GM04504 (cell line): ENCODE results near the gene RUNX1.

Source experiments
- DNase-seq: peaks from one replicate; pipeline ENCODE4 v3.0.0-alpha.2; 2012; ENCODE audit warnings: low read depth

Gene RUNX1

DNA sequence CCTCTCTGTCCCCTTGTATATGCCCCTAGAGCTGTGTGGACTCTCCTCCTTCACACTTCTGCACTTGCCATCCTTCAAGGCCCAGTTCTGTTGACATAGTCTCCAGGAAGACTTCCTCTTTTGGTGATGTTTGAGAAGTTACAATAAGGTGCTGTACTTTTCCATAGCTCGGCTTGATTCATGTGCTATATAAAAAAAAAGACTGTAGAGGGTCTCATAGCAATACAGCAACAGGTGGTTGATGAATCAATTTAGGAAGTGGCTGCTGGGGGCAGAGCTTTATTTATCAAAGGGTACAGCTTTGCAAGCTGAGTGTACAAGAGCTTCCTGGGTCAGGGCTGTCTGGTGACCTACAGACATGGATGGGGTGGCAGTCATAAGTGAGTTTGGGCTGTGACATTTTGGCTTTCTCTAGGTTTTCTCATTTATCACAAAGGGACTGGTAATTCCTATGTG, 102.7 kb downstream of the RUNX1 start:
- no peak for DNase-seq

DNA sequence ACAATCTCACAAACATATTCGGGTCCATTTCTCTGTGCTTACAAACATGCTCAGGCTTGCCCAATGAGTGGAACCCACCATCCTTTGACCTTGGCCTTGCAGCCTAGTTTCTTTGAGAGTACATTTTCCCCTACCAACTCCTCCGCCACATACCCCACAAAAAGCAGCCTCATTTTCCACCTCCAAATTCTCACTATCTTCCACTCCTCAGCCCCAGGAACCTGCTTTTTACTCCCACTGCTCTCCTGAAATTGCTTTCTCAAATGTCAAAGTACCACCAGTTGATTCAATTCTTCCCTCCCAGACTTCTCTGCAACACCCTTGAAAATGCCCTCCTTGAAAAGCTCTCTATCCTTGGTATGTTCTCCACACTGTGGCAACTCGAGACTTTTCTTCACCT, 103.8 kb downstream of the RUNX1 start:
- no peak for DNase-seq

DNA sequence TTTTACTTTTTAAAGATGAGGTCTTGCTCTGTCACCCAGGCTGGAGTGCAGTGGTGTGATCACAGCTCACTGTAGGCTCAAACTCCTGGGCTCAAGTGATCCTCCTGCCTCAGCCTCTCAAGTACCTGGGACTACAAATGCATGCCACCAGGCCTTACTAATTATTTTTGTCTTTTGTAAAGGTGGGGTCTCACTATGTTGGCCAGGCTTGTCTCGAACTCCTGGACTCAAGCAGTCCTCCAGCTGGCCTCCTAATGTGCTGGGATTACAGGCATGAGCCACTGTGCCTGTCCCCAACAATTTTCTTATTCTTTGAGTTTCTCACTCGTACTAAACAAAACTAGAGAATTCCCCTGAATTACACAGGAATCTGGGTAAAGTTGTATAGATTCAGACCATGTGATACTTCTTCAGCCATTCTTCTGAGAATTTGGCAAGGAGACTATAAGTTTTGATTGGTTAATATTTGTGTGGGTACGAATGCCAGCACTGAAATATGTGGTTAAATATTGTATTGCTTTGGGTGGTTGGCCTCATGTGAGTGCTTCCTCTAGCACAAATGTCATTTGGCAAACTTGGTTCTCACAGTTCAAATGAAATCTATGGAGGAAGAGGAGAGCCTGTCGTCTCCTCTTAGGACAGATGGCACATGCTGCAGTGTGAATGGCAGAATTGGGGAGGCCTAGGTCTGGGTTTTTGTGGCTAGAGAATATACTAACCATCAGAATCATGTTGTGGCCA, 104.9 kb downstream of the RUNX1 start:
- DNase-seq, result no peak

DNA sequence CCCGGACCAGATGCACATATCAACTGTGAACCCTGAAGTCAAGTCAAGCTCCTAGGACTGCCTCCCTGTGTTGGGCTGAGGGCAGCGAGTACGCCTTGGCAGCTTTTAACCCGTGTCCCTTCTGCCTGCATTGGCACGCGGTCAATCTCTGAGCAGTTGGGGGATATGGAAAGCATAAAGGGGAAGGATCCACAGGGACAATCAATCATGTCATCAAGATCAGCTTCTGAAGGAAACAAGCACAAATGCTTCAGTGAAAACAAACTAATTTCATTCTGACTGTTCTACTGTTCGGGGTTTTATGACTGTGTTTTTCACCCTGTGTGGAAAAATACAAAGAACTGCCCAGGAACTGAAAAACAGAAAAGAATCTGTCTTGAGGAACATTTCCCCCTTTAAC, 106.2 kb downstream of the RUNX1 start:
- DNase-seq, result no peak

DNA sequence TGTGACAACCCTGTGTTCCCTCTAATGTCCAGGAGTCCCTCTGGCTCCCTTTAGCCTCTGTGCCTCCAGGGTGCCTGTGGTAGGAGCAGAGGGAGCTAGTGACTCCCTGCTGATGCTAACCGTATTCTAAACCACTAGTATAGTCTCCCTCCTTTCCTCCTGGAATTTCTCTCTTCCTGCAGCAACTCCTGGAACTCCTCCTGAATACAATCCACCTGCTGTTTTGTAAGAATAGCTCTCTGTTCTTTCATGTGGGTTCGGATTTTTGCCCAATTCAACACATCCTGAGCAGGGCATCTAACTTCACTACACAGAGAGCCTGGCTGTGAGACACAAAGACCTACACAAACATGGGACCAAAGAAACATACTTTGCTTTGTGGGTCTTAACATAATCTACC, 107.9 kb downstream of the RUNX1 start:
- no peak for DNase-seq

DNA sequence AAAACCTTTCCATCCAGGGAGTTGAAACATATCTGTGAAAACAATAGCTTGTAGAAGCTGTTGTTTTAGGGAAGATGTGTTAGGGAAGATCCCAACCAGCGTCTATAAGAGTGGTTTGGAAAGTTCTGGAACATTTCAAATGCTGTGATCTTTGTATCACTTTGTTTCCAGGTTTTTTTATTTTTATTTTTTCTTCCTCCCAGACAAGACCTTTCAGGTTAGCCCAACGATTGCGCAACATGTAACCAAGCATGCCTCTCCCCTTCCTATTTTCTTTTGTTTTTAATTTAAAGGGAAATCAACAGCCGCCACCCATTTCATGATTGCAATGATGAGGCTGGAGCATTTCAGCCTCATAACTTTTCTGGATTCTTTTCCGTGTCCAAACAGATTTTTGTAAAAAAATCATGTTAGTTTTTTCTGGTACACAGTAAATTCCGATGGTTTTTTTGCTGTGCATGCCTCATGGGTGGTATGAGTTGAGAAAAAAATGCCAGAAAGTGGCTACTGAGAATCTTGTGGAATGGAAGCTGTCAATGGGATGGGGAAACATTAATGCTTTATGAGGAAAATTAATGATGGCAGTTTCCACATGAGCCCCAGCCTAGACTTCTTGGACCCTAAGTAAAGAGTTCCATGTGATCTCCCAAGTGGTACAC, 109.3 kb downstream of the RUNX1 start:
- no peak for DNase-seq

DNA sequence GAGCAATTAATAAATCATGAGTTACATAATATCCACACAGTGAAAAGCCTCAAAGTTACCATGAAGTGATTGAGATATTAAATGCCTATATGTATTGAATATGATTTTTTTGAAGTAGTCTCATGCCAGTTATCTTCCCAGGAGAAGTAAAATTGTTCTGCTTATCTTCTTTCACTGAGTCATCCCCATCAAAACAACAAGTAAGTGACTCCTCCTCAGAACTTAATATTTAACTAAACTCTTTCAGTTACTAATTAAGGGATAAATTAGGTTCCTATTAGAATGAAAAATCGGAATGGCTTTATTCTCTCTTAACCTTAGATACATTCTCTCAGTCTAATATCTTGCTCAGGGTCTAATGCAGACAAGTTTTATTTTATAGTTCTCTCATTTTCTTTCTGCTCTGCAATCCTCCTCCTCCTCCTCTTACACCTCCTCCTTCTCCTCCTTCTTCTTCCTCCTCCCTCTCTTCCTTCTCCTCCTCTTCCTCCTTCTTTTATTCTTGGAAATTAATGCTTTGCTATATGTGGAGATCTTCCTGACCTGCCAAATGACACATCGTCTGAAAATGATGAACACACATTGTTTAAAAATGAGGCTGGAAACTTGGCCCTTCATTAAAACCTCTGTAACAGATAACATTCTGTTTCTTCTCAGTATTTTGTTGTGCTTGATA, 110.9 kb downstream of the RUNX1 start:
- no peak for DNase-seq

DNA sequence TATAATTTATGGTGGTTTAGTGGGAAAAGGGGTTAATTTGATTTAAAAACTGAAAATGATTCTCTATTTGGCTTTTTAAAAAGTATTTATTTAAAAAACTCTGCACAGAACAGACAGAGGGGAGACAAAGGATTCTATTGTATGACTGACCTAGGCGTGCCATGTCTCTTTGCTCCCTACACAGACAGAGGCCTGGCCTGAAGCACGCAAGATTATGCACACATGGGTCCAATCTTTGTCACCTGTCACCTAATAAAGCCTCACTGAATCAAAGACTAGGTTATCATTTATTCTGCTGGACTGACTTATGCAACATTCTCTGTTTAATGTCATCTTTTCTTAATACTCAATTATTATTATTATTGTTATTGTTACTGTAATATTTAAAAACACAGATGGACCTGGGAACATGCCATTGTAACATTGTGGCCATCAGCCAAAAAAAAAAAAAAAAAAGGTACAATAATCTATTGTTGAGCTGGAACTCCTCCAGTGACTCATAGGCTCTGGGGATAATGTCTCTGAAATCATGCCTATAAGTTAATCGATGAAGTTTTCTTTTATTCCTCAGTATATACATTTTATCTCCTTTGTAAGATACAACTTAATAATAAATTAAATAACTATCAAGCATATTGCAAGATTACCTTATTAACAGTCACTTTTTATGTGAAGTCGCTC, 112.1 kb downstream of the RUNX1 start:
- no peak for DNase-seq

DNA sequence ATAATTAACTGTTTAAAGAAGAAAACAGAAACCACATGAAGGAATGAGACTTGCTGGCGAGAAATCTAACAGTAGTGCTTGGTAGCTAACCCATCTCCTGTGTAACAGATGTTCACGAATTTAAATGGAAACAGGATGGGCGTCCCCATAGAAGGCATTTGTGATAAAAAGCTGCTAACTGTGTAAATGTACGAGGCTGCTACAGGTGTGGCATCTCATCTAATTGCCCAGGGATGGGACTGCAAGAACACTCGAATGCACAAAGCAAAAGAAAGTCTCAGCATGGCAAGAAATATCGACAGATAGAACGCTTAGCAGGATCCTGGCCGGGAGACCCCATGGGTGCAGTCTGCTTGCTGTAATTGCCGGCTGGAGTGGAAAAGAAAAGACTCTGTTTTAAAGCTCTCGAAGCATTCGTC, 112.7 kb downstream of the RUNX1 start:
- DNase-seq, result no peak

DNA sequence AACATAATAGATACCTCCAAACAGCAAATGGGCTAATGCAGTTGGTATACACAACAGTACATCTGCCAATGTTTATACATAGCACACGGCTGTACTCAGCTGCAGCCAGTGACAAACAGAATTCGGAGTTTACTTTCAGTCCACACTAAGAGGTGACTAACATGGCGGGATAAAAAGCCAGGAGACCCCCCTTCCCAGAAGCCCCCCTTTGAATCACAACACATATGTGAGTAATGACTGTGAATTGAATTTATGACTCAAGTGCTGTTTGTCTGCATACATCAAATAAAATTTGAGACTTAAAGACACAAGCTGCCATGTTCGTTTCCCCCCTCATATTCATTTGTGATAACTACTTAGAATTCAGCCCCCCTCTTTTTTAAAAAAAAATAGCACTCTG, 113.2 kb downstream of the RUNX1 start:
- DNase-seq, result no peak

DNA sequence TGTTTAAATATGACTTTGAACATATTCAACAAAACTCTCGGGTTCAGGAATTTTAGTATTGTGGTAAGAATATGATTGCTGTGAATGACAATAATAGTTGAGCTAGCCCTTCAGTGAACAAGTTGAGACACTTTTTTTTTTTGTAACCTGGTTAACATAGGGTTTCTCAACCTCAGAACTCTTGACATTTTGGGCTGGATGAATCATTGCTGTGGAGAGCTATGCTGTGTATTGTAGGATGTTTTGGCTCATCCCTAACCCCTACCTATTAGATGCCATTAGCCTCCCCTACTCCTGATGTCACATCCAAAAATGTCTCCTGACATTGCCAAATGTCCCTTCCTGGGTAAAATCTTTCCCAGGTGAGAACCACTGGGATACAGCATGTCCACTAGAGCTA, 113.7 kb downstream of the RUNX1 start:
- no peak for DNase-seq

DNA sequence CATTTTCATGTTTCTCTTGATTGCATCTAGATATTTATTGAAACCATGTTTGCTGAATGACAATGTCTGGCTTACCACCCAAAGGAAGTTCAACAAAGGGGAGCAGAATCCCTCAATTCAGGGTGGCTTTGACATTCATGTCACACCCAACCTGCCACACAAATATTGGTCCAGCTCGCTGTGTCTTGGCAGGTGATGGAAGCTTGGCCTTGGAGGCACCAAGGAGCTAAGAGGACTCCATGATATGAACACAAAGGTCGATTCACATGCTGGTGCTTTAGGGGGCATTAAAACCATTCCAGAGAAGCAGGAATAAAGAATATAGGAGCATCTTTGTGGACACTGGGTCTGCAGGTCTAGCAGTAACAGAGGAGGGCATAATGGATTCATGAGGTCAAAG, 114.8 kb downstream of the RUNX1 start:
- DNase-seq, result no peak

DNA sequence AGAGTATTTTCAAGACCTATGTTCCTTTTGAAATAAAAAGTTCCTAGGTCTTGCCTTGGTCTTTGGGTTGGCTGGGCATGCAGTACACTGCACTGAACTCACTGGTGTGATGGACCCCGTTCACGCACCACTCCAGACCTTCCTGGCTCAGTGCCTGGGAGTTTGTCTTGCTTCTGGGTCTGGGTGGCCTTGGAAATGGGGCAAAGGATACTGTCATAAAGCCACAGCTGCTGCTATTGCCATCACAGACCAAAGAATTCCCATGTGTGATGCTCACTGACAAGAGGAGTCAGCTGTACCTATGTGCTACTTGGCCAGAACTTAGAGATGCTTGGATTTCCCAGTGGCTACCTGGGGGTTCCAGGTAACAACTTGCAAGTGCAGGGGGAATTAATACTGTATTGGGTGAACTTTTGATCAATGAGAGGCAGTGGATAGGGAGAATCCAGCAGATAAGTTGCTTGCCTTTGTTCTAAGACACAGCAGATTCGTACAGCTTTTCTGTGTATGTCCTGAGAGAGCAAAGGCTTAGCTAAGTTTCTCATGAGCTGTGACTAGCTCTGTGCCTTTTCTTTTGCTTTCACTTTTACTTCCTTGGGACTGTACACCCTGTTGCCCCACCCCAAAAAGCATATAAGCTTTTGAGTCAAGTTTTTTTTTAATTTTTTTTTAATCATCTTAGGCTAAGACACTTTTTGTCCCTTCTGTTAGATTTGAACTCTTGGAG, 115.3 kb downstream of the RUNX1 start:
- no peak for DNase-seq

DNA sequence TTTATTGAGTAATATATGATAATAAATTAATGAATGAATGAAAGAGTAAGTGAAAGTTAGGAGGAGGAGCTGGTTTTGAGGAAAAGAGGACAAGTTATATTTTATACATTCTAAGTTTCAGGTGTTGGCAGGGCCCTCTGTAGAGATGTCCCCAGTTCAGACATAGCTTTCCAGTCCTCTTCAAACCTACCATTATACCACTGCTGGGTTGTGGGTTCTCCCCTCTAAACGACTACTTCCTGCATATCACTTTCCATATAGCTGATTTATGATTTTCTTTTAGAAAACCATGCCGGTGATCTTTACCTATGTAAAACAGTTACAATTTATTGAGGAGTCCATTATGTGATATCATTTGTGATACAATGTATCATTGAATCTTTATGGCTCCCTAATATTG, 116.9 kb downstream of the RUNX1 start:
- no peak for DNase-seq

DNA sequence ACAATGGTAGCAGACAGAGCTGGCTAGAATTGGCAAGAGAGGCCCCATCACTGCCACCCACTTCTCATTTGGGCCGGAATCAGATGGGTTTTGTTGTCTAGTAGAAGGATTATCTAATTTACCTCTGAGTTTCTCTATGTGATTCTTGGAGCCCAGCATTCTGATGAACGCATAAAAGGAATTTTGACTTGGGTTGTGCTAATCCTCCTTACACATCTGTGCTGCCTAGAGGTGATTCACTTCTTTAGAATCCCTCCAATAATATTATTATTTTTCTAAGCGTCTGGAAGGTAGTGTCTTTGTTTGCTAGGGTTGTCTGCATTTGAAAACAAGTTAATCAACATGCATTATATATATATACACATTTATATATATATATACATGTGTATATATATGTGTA, 118.1 kb downstream of the RUNX1 start:
- DNase-seq, result no peak

DNA sequence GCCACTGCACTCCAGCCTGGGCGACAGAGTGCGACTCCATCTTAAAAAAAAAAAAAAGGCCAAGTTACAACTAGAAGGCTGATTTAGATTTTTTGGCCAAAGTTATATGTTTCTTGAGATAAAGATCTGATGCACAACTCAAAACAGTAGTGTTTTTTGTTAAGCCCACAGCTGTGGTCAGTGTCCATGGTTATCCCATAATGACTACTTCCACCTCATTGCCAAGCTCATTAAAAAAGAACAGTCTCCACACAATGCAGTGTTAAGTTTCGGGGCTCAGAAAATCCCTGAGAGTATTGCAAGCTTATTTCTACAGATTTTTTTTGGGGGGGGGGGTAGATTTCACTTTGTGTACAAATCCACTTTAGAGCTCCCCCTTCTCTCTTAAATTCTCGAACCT, 120.5 kb downstream of the RUNX1 start:
- DNase-seq, result no peak

DNA sequence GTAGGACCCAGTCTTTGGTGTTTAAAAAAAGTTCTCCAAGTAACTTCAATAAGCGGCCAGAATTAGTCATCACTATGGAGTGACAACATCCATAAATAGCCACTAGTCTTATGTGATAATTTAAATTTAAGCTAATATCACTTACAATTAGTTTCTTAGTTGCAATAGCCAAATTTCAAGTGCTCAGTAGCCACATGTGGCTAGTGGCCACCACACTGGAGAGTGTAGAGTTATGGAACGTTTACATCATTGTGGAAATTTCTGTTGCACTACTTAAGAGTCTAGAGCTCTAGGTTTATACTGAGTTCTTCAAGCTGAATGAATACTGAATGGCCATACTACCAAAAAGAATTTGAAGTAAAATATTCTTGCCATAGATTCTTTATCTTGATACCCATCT, 121.1 kb downstream of the RUNX1 start:
- no peak for DNase-seq

DNA sequence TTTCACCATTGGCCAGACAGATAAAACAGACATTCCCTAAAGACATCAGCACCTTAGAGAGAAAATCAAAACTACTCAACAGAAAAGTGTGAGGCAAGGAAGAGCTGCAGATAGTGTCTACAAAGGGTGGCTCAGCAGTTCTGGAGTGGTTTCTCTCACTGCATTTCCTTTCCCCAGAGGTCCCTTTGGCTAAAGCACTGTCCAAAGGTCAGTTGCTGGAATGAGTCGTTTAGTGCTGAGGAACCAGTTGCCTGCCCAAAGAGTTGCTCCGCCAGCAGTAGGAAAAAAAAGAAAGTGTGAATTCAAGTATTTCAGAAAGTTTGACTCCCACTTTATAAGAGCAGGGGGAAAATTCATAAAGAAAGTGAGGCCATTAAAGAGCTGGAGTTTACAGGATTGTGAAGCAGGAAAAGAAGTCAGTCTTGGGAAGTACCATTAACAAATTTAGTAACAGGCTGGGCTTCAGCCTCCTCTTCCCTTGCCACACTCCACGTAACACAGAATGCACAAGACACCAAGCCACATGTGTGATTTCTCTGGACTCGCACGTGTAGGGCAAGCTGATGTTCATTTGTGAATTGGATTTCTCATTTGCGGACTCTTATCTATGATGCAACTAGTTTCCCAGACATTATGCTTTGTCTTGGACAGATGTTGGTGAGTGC, 122.2 kb downstream of the RUNX1 start:
- DNase-seq, result no peak

DNA sequence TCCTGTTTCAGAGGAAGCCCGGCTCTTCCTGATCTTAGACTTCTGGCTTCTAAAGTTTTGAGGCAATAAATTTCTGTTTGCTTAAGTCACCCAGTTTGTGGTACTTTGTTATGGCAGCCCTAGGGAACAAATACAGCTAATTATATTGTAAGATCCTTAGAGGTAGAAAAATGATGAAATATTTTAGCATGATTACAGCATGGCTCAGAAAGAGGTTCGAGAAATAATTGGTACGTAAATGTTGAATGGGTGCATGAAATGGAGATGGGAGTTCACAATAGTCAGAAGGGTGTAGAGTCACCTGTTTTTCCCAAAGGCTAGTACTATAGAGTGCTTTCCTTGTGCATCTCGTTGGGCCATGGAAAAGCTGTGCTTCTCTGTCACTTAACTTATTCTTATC, 123.5 kb downstream of the RUNX1 start:
- no peak for DNase-seq

DNA sequence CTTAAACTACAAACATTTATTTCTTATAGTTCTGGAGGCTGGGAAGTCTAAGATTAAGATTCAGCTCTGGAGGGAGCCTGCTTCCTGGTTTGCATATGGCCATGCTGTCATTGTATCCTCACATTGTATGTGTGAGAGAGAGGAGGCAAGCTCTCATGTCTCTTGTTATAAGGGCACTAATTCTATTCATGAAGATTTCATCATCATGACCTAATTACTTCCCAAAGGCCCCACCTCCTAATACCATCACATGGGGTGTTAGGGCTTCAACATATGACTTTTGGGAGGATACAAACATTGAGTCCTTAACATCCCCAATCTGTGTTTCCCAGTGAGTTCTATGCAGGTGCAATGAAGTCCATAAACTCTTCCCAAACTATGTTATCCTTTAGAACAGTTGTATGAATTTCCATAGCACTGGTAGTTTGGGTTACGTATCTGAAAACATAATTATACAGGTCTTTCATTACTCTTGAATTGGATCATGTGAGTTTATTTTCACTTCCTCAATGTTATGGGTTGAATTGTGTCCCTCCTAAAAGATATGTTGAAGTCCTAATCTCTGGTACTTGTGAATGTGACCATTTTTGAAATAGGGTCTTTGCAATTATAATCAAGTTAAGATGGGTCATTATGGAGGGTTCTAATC, 124.2 kb downstream of the RUNX1 start:
- DNase-seq, result no peak

DNA sequence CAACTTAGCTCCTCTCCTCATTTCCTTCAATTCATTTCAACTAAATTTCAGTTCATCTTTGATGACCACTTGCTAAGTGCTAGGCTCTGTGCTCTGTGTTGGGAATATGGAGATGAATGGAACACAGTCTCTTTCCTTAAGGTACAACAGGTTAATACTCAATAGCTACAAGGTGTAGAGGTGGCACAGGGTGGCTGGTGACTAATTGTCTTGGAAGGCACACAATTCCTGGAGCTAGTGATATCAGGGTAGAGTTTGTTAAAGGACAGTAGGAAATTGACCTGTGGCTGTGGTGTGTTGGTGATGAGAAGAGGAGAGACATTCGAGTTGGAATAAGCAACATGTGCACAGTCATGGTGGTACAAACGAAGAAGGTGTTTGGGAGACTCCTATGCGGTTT, 124.9 kb downstream of the RUNX1 start:
- DNase-seq, result no peak
